GM12878 (cell line): ENCODE data around the gene HNRNPDL. TPM values are rescaled to one million over a fixed set of nuclear protein-coding genes. Genes with fewer than 3 reads are reported as not detected.

Experiments used
- ATF7 ChIP-seq: fragments of 450-650 bp; IDR thresholded peaks from 2 replicates; pipeline ENCODE4 v1.6.1; 2016; ENCODE audit warnings: low read depth, mild to moderate bottlenecking
- CHD2 ChIP-seq: IDR thresholded peaks from 2 replicates; pipeline ENCODE4 v1.6.1; 2011; ENCODE audit warnings: low read depth, low read length, improper control_type of control experiment, borderline replicate concordance
- CUX1 ChIP-seq: IDR thresholded peaks from 2 replicates; pipeline ENCODE4 v1.6.1; 2012; ENCODE audit warnings: improper control_type of control experiment, low read depth, low read length; ENCODE audit not compliant: insufficient replicate concordance
- DPF2 ChIP-seq: fragments of 450-650 bp; IDR thresholded peaks from 2 replicates; pipeline ENCODE4 v1.6.1; 2017; ENCODE audit warnings: mild to moderate bottlenecking
- GABPA ChIP-seq: IDR thresholded peaks from 2 replicates; pipeline ENCODE4 v1.6.1; 2014; ENCODE audit warnings: antibody characterized with exemption, low read depth, mild to moderate bottlenecking, inconsistent platforms
- HDGF ChIP-seq: fragments of 450-650 bp; IDR thresholded peaks from 2 replicates; pipeline ENCODE4 v1.6.1; 2016; ENCODE audit warnings: antibody characterized with exemption
- KLF5 ChIP-seq: fragments of 450-650 bp; IDR thresholded peaks from 2 replicates; pipeline ENCODE4 v1.6.1; 2014; ENCODE audit warnings: mild to moderate bottlenecking; ENCODE audit not compliant: partially characterized antibody
- MTA2 ChIP-seq: fragments of 450-650 bp; IDR thresholded peaks from 2 replicates; pipeline ENCODE4 v1.6.1; 2016; ENCODE audit warnings: low read depth, mild to moderate bottlenecking, moderate library complexity
- MYB ChIP-seq: fragments of 150-350 bp; IDR thresholded peaks from 2 replicates; pipeline ENCODE4 v1.6.1; 2014; ENCODE audit warnings: mild to moderate bottlenecking, low read depth, low read length, borderline replicate concordance
- NFYA ChIP-seq: IDR thresholded peaks from 2 replicates; pipeline ENCODE4 v1.6.1; 2011; ENCODE audit warnings: low read depth, mild to moderate bottlenecking, low read length, improper control_type of control experiment, borderline replicate concordance
- NR2F1 ChIP-seq: fragments of 450-650 bp; conservative IDR thresholded peaks from 2 replicates; pipeline ENCODE4 v1.6.1; 2017; ENCODE audit warnings: mild to moderate bottlenecking
- SIX5 ChIP-seq: IDR thresholded peaks from 2 replicates; pipeline ENCODE4 v1.6.1; 2011; ENCODE audit warnings: mild to moderate bottlenecking, low read depth, low read length, moderate library complexity; ENCODE audit not compliant: severe bottlenecking
- SPI1 ChIP-seq: IDR thresholded peaks from 2 replicates; pipeline ENCODE4 v1.6.1; 2011; ENCODE audit warnings: low read depth, mild to moderate bottlenecking, low read length, moderate library complexity, borderline replicate concordance; ENCODE audit not compliant: insufficient read depth
- STAT3 ChIP-seq: IDR thresholded peaks from 2 replicates; pipeline ENCODE4 v1.6.1; 2011; ENCODE audit warnings: low read depth, low read length, improper control_type of control experiment
- TBL1XR1 ChIP-seq: IDR thresholded peaks from 2 replicates; pipeline ENCODE4 v1.6.1; 2012; ENCODE audit warnings: low read depth, low read length, improper control_type of control experiment
- TCF3 ChIP-seq: IDR thresholded peaks from 2 replicates; pipeline ENCODE4 v1.6.1; 2012; ENCODE audit warnings: low read depth, mild to moderate bottlenecking, low read length, borderline replicate concordance; ENCODE audit not compliant: insufficient read depth
- TCF7 ChIP-seq: IDR thresholded peaks from 2 replicates; pipeline ENCODE4 v1.6.1; 2014; ENCODE audit warnings: antibody characterized with exemption, borderline replicate concordance
- YBX1 ChIP-seq: fragments of 450-650 bp; IDR thresholded peaks from 2 replicates; pipeline ENCODE4 v1.6.1; 2016; ENCODE audit warnings: antibody characterized with exemption
- ZBTB33 ChIP-seq: fragments of 450-650 bp; IDR thresholded peaks from 2 replicates; pipeline ENCODE4 v1.6.1; 2017; ENCODE audit warnings: mild to moderate bottlenecking
- ZNF274 ChIP-seq: IDR thresholded peaks from one replicate; pipeline ENCODE4 v1.8.0; 2011; ENCODE audit not compliant: insufficient read length, insufficient read depth
- polyA plus RNA-seq, 11 experiments: library from polyadenylated mRNA; depleted of rRNA in 4 of 11; unstranded in 6 of 11; stranded (reverse) in 5 of 11; fragments of >200 nt; fragmentation: Nextera tagmentation in 4 of 11; fragmentation: Illumina TruSeq in 1 of 11; extraction: Ambion mirVana in 4 of 11; extraction: Trizol in 1 of 11; gene quantifications; 1 replicate in 1 of 11; 2 replicates in 10 of 11; pipeline versions ENCODE4 v1.2.1 to v1.2.3, GENCODE V29; 2011 to 2016; ENCODE audit warnings: inconsistent platforms in 2 of 11, missing spikeins in 2 of 11, low read depth in 1 of 11
- total RNA-seq, 4 experiments: library from RNA; depleted of rRNA in 3 of 4; stranded (reverse); fragments of >200 nt in 3 of 4; fragmentation: Illumina TruSeq in 1 of 4; extraction: Trizol in 1 of 4; gene quantifications; 2 replicates each; pipeline versions ENCODE4 v1.2.1 to v1.2.3, GENCODE V29; 2013 to 2021
- TF ChIP-seq, protein P1 (sequence below): IDR thresholded peaks from 2 replicates; pipeline ENCODE4 v1.6.1; 2012; ENCODE audit warnings: low read depth, low read length, improper control_type of control experiment
- TF ChIP-seq, protein P2 (sequence below): IDR thresholded peaks from 2 replicates; pipeline ENCODE4 v1.6.1; 2011; ENCODE audit warnings: low read depth, low read length, improper control_type of control experiment, borderline replicate concordance

Gene HNRNPDL
- total and polyA plus RNA-seq, 10 of the 15 experiments (the other 5 are each of a cell fraction or from before 2014, with no cell fraction given), result 217 to 510 (median 345) TPM

DNA sequence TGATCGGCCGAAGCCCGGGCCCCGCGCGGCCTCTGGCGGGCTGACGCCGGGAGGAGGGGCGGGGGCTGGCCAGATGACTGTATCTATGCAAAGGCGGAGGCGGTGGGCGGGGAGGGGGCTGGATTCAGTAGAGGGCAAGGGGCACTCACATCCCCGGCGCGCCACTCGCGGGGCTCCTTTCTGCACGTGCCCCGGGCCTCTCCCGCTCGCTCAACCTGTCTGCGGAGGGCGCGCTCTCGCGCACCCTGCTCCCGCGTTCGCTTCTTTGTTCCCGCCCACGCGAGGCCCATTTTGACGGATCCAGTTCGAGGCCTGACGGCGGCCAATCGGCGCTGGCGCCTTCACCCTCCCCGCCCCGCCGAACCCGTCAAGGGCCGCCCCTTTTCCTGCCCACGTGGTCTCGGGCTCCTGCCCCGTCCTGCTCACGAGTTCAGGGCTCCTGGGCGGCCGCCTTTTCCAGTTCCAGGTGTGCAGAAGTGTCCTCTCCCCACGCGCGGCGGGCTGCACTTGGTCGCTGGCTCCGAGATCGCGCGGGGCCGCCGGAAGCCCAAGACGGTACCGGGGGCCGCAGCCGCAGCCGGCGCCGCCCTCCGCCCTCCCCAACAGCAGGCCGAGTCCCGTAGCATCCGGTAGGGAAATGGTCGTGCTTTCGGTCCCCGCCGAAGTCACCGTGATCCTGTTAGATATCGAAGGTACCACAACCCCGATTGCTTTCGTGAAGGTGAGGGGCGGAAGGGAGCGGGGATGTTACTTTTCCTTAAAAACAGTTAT is at the start of gene HNRNPDL, which contains the start of gene ENOPH1 (continued):
- TF ChIP-seq ZBTB33 (no peak), CUX1 (no peak), NFYA (no peak), ATF7 (no peak), MYB (no peak), KLF5 (no peak), TCF7 (no peak), STAT3 (no peak), YBX1 (no peak), SIX5 (no peak), TCF3 (no peak), DPF2 (peak; percentile 43), NR2F1 (peak; percentile 87), ZNF274 (no peak), CHD2 (peak; percentile 56), GABPA (peak; percentile 64; the same call in 1 of the 2 replicates), MTA2 (no peak), HDGF (peak; percentile 93), SPI1 (no peak), TBL1XR1 (no peak; the same call in 1 of the 2 replicates)
- TF ChIP-seq, protein P1, sequence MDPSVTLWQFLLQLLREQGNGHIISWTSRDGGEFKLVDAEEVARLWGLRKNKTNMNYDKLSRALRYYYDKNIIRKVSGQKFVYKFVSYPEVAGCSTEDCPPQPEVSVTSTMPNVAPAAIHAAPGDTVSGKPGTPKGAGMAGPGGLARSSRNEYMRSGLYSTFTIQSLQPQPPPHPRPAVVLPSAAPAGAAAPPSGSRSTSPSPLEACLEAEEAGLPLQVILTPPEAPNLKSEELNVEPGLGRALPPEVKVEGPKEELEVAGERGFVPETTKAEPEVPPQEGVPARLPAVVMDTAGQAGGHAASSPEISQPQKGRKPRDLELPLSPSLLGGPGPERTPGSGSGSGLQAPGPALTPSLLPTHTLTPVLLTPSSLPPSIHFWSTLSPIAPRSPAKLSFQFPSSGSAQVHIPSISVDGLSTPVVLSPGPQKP, result 0 out of 2 replicates have a peak, but pooled peaks have one; percentile 19
- TF ChIP-seq, protein P2, sequence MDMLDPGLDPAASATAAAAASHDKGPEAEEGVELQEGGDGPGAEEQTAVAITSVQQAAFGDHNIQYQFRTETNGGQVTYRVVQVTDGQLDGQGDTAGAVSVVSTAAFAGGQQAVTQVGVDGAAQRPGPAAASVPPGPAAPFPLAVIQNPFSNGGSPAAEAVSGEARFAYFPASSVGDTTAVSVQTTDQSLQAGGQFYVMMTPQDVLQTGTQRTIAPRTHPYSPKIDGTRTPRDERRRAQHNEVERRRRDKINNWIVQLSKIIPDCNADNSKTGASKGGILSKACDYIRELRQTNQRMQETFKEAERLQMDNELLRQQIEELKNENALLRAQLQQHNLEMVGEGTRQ, result peak; percentile 62
